ENCODE measurements around the gene UQCRC2.
"Not testable (repeated sequence)": the region's sequence is repeated elsewhere in the genome, so short reads cannot be mapped to it uniquely, and the experiment has no call there.

UQCRC2 gene

GRCh38 chr16:21980032-21980431 is 26.9 kb downstream of the UQCRC2 start:
- DNase-seq (ENCODE audit: low read depth in 2 of 2, low spot score in 1 of 2) = no peak

DNA sequence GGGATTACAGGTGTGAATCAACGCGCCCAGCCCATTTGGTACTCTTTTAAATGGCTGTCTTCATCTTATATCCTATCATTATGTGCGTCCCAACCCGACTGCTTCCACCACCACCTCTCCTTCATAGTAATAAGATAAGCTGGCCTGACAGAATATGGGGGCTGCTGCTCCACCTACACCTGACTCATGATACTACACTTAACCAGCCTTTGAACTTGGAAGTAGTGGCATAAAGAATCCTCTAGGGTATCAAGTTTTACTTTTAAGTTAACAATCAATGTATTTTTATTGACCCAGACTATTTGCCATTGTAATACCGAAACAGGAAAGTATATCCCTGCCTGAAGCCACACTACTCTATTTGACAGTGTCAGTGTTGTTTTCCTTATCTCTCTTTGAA is 28.9 kb downstream of the UQCRC2 start:
- DNase-seq (ENCODE audit: low read depth in 2 of 2, low spot score in 1 of 2) = no peak

GRCh38 chr16:21984062-21984461 is 30.9 kb downstream of the UQCRC2 start:
- DNase-seq (ENCODE audit: low read depth in 2 of 2, low spot score in 1 of 2) = no peak

DNA sequence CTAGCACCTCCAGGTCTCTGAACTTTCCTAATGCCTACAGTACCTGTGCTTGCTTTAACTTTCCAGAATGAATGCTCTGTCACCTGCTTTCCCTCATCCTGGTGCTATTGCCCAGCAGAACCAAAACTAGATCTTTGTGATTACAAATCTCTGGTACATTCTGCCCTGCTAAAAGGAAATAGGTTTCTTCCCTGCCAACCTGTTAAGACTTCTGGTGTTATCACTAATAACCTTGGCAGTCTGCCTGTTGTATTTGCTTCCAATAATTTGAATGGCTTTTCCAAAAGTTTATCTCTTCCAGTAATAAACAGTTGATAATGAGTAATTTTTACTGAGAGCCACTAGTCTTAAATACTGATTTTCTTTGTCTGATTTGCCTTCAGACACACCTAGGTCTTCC is 32.4 kb downstream of the UQCRC2 start:
- DNase-seq (ENCODE audit: low read depth in 2 of 2, low spot score in 1 of 2) = no peak

- no peak for DNase-seq (ENCODE audit: low read depth in 2 of 2, low spot score in 1 of 2)
Measured at GRCh38 chr16:21986692-21987246, 33.6 kb downstream of the UQCRC2 start.

DNA sequence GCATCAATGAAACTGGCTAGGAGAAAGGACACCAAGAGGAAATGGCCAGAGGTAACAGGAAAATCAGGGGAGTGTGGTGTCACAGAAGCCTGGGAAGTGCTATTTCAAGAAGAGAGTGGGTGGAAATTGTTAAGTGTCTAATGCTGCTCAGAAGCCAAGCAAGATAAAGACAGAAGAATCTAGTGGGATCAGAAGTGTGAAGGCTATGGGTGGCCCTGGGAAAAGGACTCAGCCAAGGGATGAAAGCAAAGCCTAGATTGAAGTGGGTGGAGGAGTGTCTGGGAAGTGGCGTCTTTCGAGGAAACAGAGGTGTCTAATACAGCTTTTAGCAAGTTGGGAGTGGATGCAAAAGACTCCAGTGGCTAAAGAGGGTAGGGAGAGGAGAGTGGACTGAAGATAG is 34.3 kb downstream of the UQCRC2 start:
- no peak for DNase-seq (ENCODE audit: low read depth in 2 of 2, low spot score in 1 of 2)

- DNase-seq (ENCODE audit: low read depth in 2 of 2, low spot score in 1 of 2) = no peak
Measured at GRCh38 chr16:21989133-21989532, 36.0 kb downstream of the UQCRC2 start.

DNA sequence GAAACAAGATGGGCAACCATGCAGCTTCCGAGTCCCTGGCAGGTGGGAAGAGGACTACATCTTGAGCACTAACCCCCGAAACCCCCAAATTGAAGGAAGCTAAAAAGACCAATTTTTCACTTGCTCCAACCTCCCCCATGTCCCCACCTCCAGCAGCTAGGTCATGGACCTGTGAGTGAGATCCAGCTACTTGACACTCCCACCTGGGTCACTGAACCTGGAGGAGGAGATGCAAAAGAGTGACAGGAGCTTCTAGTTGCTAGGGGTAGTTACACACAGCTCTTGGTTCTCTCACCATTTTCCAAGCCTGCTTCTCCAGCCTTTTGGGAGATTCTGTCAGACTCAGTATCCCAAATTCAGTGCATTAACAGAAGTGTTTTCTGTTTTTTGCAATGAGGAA is 36.6 kb downstream of the UQCRC2 start:
- DNase-seq (ENCODE audit: low read depth in 2 of 2, low spot score in 1 of 2) = no peak

DNA sequence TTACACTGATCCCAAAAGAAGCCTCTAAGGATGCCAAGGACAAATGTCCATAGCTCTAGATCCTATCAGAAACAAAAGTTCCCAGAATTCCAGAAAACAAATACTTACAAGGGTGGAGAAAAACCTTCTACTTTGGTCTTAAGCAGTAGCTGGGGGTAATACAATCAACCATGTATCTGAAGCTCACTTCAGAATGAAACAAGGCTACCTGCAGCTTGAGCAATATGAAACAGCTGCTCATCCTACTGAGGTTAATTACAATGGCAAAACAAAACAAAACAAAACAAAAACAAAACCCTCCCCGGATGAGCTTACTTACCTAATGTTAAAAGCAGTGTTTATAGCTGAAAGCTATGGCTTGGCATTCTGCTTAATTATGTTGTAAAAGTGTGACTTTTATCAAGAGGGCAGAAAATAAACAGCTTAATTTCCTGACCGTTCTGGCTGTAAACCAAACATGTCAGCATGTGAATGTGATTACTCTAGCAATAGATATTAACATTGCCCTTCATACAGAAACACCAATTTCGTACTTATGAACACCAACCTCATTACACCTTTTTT is 37.3 kb downstream of the UQCRC2 start:
- no peak for DNase-seq (ENCODE audit: low read depth in 2 of 2, low spot score in 1 of 2)

- DNase-seq (ENCODE audit: low read depth in 2 of 2, low spot score in 1 of 2) = no peak
Measured at GRCh38 chr16:21991621-21992020, 38.5 kb downstream of the UQCRC2 start.

DNA sequence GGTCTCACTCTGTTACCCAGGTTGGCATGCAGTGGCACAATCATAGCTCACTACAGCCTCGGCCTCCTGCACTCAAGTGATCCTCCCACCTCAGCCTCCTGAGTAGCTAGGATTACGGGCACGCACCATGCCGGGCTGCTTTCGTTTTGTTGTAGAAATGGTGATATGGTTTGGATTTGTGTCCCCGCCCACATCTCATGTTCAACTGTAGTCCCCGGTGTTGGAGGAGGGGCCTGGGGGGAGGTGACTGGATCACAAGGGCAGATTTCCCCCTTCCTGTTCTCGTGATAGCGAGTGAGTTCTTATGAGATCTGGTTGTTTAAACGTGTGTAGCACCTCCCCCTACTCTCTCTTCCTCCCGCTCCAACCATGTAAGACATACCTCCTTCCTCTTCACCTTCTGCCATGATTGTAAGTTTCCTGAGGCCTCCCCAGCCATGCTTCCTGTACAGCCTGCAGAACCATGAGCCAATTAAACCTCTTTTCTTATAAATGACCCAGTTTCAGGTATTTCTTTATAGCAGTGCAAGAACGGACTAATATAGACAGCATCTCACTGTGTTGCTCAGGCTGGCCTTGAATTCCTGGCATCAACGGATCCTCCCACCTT is 41.8 kb downstream of the UQCRC2 start:
- DNase-seq (ENCODE audit: low read depth in 2 of 2, low spot score in 1 of 2) = no peak

- DNase-seq (ENCODE audit: low read depth in 2 of 2, low spot score in 1 of 2) = no peak
Measured at GRCh38 chr16:21996923-21997696, 43.9 kb downstream of the UQCRC2 start.

- DNase-seq (ENCODE audit: low read depth in 2 of 2, low spot score in 1 of 2) = no peak
Measured at GRCh38 chr16:21997697-21998480, 44.7 kb downstream of the UQCRC2 start.

GRCh38 chr16:22001591-22001990 is 48.4 kb downstream of the UQCRC2 start:
- DNase-seq (ENCODE audit: low read depth in 2 of 2, low spot score in 1 of 2) = no peak

- DNase-seq (ENCODE audit: low read depth in 2 of 2, low spot score in 1 of 2) = not testable (repeated sequence)
Measured at GRCh38 chr16:22002047-22002446, 48.9 kb downstream of the UQCRC2 start.

- no peak for DNase-seq (ENCODE audit: low read depth in 2 of 2, low spot score in 1 of 2)
Measured at GRCh38 chr16:22003195-22003594, 50.0 kb downstream of the UQCRC2 start.

DNA sequence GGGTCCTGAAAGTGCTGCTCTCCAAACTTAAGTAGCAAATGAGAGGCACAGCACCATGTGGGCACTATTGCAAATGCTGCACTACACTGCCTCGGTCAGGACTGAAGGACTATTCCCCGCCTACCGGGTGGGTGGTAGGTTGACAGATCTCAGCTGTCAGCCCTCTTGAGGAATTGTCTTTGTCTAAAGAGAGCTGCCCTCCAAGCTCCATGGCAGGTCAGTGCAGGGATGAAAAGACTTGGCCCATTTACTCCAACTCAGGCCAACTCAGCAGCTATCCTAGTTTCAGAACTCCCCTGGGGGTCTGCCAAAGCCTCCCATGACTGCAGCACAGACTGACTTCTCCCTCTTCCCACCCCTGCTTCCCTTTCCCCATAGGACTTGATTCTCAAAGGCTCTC is 51.2 kb downstream of the UQCRC2 start:
- DNase-seq (ENCODE audit: low read depth in 2 of 2, low spot score in 1 of 2) = no peak

GRCh38 chr16:22005746-22006145 is 52.6 kb downstream of the UQCRC2 start:
- DNase-seq (ENCODE audit: low read depth in 2 of 2, low spot score in 1 of 2) = no peak

DNA sequence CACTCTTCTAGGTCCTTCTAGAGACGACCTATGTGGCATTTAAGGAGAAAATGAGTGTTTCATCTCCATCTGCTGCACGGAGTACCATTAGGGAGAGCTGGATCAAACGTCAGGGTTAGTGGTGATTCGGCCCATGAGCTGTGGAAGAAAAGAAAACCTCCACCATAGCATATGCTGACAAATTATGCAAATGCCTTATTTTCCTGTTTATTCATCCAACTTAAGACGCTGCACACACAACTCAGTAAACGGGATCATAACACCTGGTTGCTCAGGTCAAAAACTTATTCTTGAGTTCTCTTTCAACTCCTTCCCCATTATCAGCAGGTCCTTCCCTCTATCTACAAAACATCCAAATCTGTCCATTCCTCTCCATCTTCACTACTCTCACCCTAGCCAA is 53.5 kb downstream of the UQCRC2 start:
- no peak for DNase-seq (ENCODE audit: low read depth in 2 of 2, low spot score in 1 of 2)

DNA sequence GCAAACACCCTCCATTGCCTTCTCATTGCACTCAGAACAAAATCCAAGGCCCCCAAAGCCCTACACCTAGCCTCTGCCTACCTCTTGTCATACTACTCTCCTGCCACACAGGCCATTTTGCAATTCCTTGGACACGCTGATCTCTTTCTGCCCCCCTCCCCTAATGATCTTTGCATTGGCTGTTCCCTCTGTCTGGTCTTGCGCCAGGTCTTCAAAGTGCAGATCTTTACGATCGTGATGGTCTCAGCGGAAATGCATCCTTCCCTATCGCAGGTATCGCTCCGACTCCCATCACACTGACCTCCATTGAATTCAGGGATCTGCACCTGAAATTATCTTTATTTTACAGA is 54.0 kb downstream of the UQCRC2 start:
- DNase-seq (ENCODE audit: low read depth in 2 of 2, low spot score in 1 of 2) = no peak

GRCh38 chr16:22007509-22008214 is 54.5 kb downstream of the UQCRC2 start, which contains the start of gene MOSMO:
TSS of gene MOSMO (plus strand) at chr16:22008111. CDS start at chr16:22008302, 191 bp downstream.
- peak; percentile 19 to 34 for DNase-seq (ENCODE audit: low read depth in 2 of 2, low spot score in 1 of 2)

All from stimulated activated CD8-positive, alpha-beta memory T cell treated with anti-CD3 and anti-CD28 coated beads, Interleukin-4, amount 100 ng/mL, for 4 hours (primary cell).